K562 (cell line): ENCODE data around the gene ANP32B. TPM values are rescaled to one million over a fixed set of nuclear protein-coding genes. Genes with fewer than 3 reads are reported as not detected.

ENCODE experiments used
- ATAC-seq: fragments of 200-7000 bp; cut with Tn5 transposase; 3 replicates; pipeline ENCODE4 v1.9.1; 2020; ENCODE audit warnings: moderate library complexity
- BruUV-seq: library from RNA; stranded (reverse); fragments of 400-500 nt; replicated peaks from 2 replicates; lab custom pipeline; 2021; lab: Mats Ljungman, UMichigan
- CTCF ChIA-PET: fragments of 300-600 bp; formaldehyde crosslinking; extraction: SDS; loops from one replicate; lab custom pipeline; 2021; ENCODE audit warnings: low intra/inter-chr PET ratio; lab: Yijun Ruan, JAX
- POLR2A ChIA-PET: fragments of 300-600, 350-650 bp; sonication (Branson Sonifier 250); formaldehyde crosslinking; extraction: SDS; loops from one replicate; lab custom pipeline; 2021; ENCODE audit warnings: antibody characterized with exemption, inconsistent platforms; lab: Yijun Ruan, JAX
- DNase-seq, 4 experiments: peaks; one replicate each; pipeline versions ENCODE4 v3.0.0 to v3.0.0-alpha.2; 2011 to 2018; ENCODE audit warnings: low spot score in 3 of 4, mixed read lengths in 3 of 4; ENCODE audit errors: extremely low read depth in 1 of 4
- FAIRE-seq: peaks from 2 replicates; lab custom pipeline; 2011; peaks lifted over from hg19 to GRCh38; lab: Jason Lieb, UNC
- H2AFZ ChIP-seq: 2 replicates; pipeline ENCODE4 v1.6.0; 2011; ENCODE audit warnings: low read depth, low read length, control low read depth, inconsistent platforms
- H3K27ac ChIP-seq: fragments of 200-600 bp; 3 replicates; pipeline ENCODE4 v1.8.0; 2011; ENCODE audit warnings: low read depth, mild to moderate bottlenecking, control low read depth, inconsistent platforms, low read length, moderate library complexity, mixed read lengths; ENCODE audit errors: extremely low read depth
- H3K27me3 ChIP-seq, 2 experiments: fragments of 300-600 bp in 1 of 2; 2 replicates in 1 of 2; 3 replicates in 1 of 2; pipeline versions ENCODE4 v1.6.0 to v1.8.0; 2011; ENCODE audit warnings: inconsistent platforms in 2 of 2, low read length in 2 of 2, mild to moderate bottlenecking in 1 of 2, mixed read lengths in 1 of 2, moderate library complexity in 1 of 2; ENCODE audit not compliant: control insufficient read depth in 2 of 2, insufficient read depth in 2 of 2
- H3K36me3 ChIP-seq: fragments of 300-600 bp; 3 replicates; pipeline ENCODE4 v1.8.0; 2011; ENCODE audit warnings: mild to moderate bottlenecking, low read length, inconsistent platforms; ENCODE audit not compliant: control insufficient read depth, insufficient read depth
- H3K4me1 ChIP-seq, 2 experiments: fragments of 200-600 bp in 1 of 2; replicated peaks in 1 of 2; 2 replicates in 1 of 2; 3 replicates in 1 of 2; pipeline versions ENCODE4 v1.5.1 to v1.8.0; 2011; ENCODE audit warnings: inconsistent platforms in 2 of 2, low read length in 2 of 2, mild to moderate bottlenecking in 1 of 2, mixed read lengths in 1 of 2, moderate library complexity in 1 of 2; ENCODE audit not compliant: control insufficient read depth in 2 of 2, insufficient read depth in 2 of 2
- H3K4me2 ChIP-seq: 2 replicates; pipeline ENCODE4 v1.6.1; 2011; ENCODE audit warnings: low read length, control low read depth, inconsistent platforms, mixed read lengths; ENCODE audit not compliant: insufficient read depth
- H3K4me3 ChIP-seq: fragments of 200-600 bp; sonication (generic), shearing (Covaris generic); 2 replicates; pipeline ENCODE4 v1.5.1; 2016; ENCODE audit warnings: control low read depth, inconsistent platforms
- H3K79me2 ChIP-seq: fragments of 200-600 bp; 3 replicates; pipeline ENCODE4 v1.8.0; 2011; ENCODE audit warnings: low read length, inconsistent platforms; ENCODE audit not compliant: control insufficient read depth, insufficient read depth
- H3K9ac ChIP-seq, 2 experiments: 2 replicates each; pipeline versions ENCODE4 v1.6.0 to v1.6.1; 2011; ENCODE audit warnings: low read depth in 2 of 2, low read length in 2 of 2, control low read depth in 1 of 2, inconsistent platforms in 1 of 2, mild to moderate bottlenecking in 1 of 2, mixed read lengths in 1 of 2; ENCODE audit not compliant: insufficient read depth in 1 of 2
- H3K9me1 ChIP-seq: one replicate; pipeline ENCODE4 v1.6.0; 2011; ENCODE audit warnings: inconsistent platforms, mild to moderate bottlenecking, low read length, moderate library complexity; ENCODE audit not compliant: control insufficient read depth, insufficient read depth
- H3K9me3 ChIP-seq: replicated peaks from 2 replicates; pipeline ENCODE4 v1.5.1; 2011; ENCODE audit warnings: low read depth, low read length, inconsistent platforms; ENCODE audit not compliant: control insufficient read depth, insufficient read depth
- H4K20me1 ChIP-seq: replicated peaks from 2 replicates; pipeline ENCODE4 v1.6.1; 2011; ENCODE audit warnings: low read length, inconsistent platforms, mixed read lengths; ENCODE audit not compliant: control insufficient read depth, insufficient read depth
- CREBBP ChIP-seq: IDR thresholded peaks from one replicate; pipeline ENCODE4 v1.6.1; 2012; ENCODE audit warnings: low read depth, mild to moderate bottlenecking, control low read depth, inconsistent platforms, low read length
- CXXC5 ChIP-seq: fragments of 250-450 bp; sonication (Bioruptor Pico); IDR thresholded peaks from 2 replicates; pipeline ENCODE4 v1.8.0; 2022; ENCODE audit warnings: inconsistent platforms, mild to moderate bottlenecking, moderate library complexity
- NR2C1 ChIP-seq, 2 experiments: fragments of 450-650 bp; IDR thresholded peaks; 2 replicates each; pipeline ENCODE4 v1.6.1; 2017; ENCODE audit warnings: mild to moderate bottlenecking in 2 of 2, antibody characterized with exemption in 1 of 2, inconsistent platforms in 1 of 2, missing compliant biosample characterization in 1 of 2, missing genetic modification characterization in 1 of 2
- PHB2 ChIP-seq: fragments of 450-650 bp; IDR thresholded peaks from 2 replicates; pipeline ENCODE4 v1.6.1; 2017; ENCODE audit warnings: low read depth
- TFAM ChIP-seq: fragments of 250-450 bp; sonication (Bioruptor Pico); conservative IDR thresholded peaks from 2 replicates; pipeline ENCODE4 v1.5.0; 2021; ENCODE audit warnings: mild to moderate bottlenecking, moderate library complexity
- WHSC1 ChIP-seq: IDR thresholded peaks from one replicate; pipeline ENCODE4 v1.6.1; 2012; ENCODE audit warnings: low read length, control low read depth, inconsistent platforms
- ZBTB11 ChIP-seq, 3 experiments: fragments of 200-800 bp in 1 of 3; fragments of 250-450 bp in 1 of 3; fragments of 450-650 bp in 1 of 3; sonication (Bioruptor Pico) in 1 of 3; sonication (Bioruptor generic) in 1 of 3; formaldehyde crosslinking in 1 of 3; IDR thresholded peaks; 2 replicates each; pipeline versions ENCODE4 v1.6.1 to v1.8.0; 2016 to 2022; ENCODE audit warnings: mild to moderate bottlenecking in 2 of 3, missing genetic modification characterization in 2 of 3, missing compliant biosample characterization in 1 of 3, moderate library complexity in 1 of 3
- ZBTB12 ChIP-seq: fragments of 250-450 bp; sonication (Bioruptor Pico); IDR thresholded peaks from 2 replicates; pipeline ENCODE4 v1.4.0; 2020
- ZNF740 ChIP-seq, 3 experiments: fragments of 200-800 bp in 1 of 3; sonication (Bioruptor generic) in 1 of 3; sonication (generic) in 1 of 3; formaldehyde crosslinking in 1 of 3; IDR thresholded peaks; 2 replicates each; pipeline versions ENCODE4 v1.6.1 to v1.8.0; 2016 to 2022; ENCODE audit warnings: mild to moderate bottlenecking in 2 of 3, missing compliant biosample characterization in 2 of 3, missing genetic modification characterization in 2 of 3, missing genetic modification reagents in 1 of 3
- WGBS: fragments of 100-300 bp; shearing (Covaris generic); methylation state at CpG from one replicate; pipeline ENCODE4 v1.1.6; 2016; ENCODE audit warnings: low coverage, mixed read lengths; ENCODE audit not compliant: insufficient coverage; ENCODE audit errors: missing lambda C conversion rate; 5-methylcytosine and 5-hydroxymethylcytosine counted together
- in situ Hi-C: fragments of 300-500 bp; cut with MboI; formaldehyde crosslinking; loops from 4 replicates; pipeline ENCODE4 v1.15.0; 2018; ENCODE audit warnings: inconsistent platforms, mixed read lengths
- intact Hi-C: fragments of 100-400 bp; cut with micrococcal nuclease; formaldehyde crosslinking; loops from 2 replicates; pipeline ENCODE4 v1.14.2; 2022
- polyA plus RNA-seq, 8 experiments: library from polyadenylated mRNA; depleted of rRNA in 4 of 8; stranded (reverse) in 5 of 8; unstranded in 3 of 8; fragments of >200 nt; fragmentation: Nextera tagmentation in 2 of 8; fragmentation: Illumina TruSeq in 1 of 8; extraction: Ambion mirVana in 2 of 8; extraction: Trizol in 1 of 8; gene quantifications; 2 replicates each; pipeline versions ENCODE4 v1.2.1 to v1.2.3, GENCODE V29; 2011 to 2014; ENCODE audit warnings: inconsistent platforms in 1 of 8, missing spikeins in 1 of 8
- total RNA-seq, 7 experiments: library from RNA; depleted of rRNA in 6 of 7; stranded (reverse); fragments of >200 nt in 6 of 7; fragmentation: Illumina TruSeq in 2 of 7; extraction: Trizol in 2 of 7; gene quantifications; 2 replicates each; pipeline versions ENCODE4 v1.2.1 to v1.2.3, GENCODE V29; 2011 to 2021; ENCODE audit warnings: low replicate concordance in 1 of 7
- TF ChIP-seq, protein P1 (sequence below): sonication (generic); formaldehyde crosslinking; IDR thresholded peaks from 2 replicates; pipeline ENCODE4 v1.8.0; 2022; ENCODE audit warnings: mild to moderate bottlenecking, low read depth, missing genetic modification reagents
- TF ChIP-seq, protein P2 (sequence below), 2 experiments: fragments of 200-800 bp in 1 of 2; sonication (Bioruptor generic) in 1 of 2; sonication (generic) in 1 of 2; formaldehyde crosslinking in 1 of 2; IDR thresholded peaks in 1 of 2; conservative IDR thresholded peaks in 1 of 2; 2 replicates each; pipeline versions ENCODE4 v1.5.0 to v1.6.1; 2016 to 2020; ENCODE audit warnings: missing compliant biosample characterization in 1 of 2, missing genetic modification characterization in 1 of 2, missing genetic modification reagents in 1 of 2

ANP32B gene
- total and polyA plus RNA-seq, 9 of the 15 experiments (the other 6 are each of a cell fraction or from before 2014, with no cell fraction given) = 68.9 to 815 (median 141) TPM

DNA sequence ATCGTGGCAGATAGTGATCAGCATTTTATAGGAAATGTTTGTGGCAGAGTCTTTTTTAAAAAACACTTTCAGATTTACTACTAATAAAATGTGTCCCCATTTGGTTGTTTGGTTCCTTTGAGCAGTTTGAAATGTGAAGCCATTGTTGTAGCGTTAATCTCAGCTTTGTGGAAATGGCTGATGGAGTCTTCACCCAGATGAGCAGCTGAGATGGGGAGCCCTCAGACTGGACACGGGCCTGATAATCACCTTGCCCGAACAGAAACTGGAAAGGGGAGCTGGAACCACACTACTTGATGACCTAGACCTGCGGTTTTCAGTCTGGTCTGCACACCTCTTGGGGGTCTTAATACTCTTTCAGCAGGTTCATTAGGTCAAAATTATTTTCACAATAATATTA, 20.6 kb upstream of the ANP32B start:
- peak overlapping the region; percentile 46 to 62; a peak in 3 of 4 replicates for H3K9ac ChIP-seq
- H3K4me3 ChIP-seq = no peak overlapping the region
- DNase-seq (peak in 1 of 4 experiments; percentile 52), FAIRE-seq (no peak), ATAC-seq (no peak)
- peak overlapping the region; percentile 36; the same call in 1 of the 2 replicates for H3K4me2 ChIP-seq
- H4K20me1 ChIP-seq = no peaks in the 10 kb centered on the region
- BruUV-seq = no TSS peak
- no peaks in the 10 kb centered on the region for H3K9me1 ChIP-seq
- peaks cover 41 to 62% of the 10 kb centered on the region in 2 experiments for H3K4me1 ChIP-seq
- H3K79me2 ChIP-seq = peaks cover 21% of the 10 kb centered on the region; the same call in 2 of the 3 replicates
- intact Hi-C loops (no loop called here), in situ Hi-C loops (no loop called here)
- no peaks in the 10 kb centered on the region for H3K9me3 ChIP-seq
- no peaks in the 10 kb centered on the region for H3K36me3 ChIP-seq
- ChIA-PET CTCF (no interaction called here), POLR2A (interaction anchor here (0.7 to 3.0 kb wide), 9 partner anchors 9 to 129 kb away, joined by 3 to 27 read pairs (median 5); partner anchors contain the start of genes ANP32B and NANS)
- WGBS = 26% methylated on average over 5 of the region's 5 CpGs
- peak overlapping the region; percentile 86 for H2AFZ ChIP-seq
- H3K27me3 ChIP-seq = no peaks in the 10 kb centered on the region
- peak overlapping the region; percentile 83; the same call in 2 of the 3 replicates for H3K27ac ChIP-seq
- TF ChIP-seq, protein P1, sequence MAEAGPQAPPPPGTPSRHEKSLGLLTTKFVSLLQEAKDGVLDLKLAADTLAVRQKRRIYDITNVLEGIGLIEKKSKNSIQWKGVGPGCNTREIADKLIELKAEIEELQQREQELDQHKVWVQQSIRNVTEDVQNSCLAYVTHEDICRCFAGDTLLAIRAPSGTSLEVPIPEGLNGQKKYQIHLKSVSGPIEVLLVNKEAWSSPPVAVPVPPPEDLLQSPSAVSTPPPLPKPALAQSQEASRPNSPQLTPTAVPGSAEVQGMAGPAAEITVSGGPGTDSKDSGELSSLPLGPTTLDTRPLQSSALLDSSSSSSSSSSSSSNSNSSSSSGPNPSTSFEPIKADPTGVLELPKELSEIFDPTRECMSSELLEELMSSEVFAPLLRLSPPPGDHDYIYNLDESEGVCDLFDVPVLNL (CRISPR knock-in tag) = no peak
- TF ChIP-seq PHB2 (no peak), CREBBP (no peak), ZBTB12 (CRISPR knock-in tag) (no peak), WHSC1 (no peak), CXXC5 (peak; percentile 35; the same call in 1 of the 2 replicates), TFAM (no peak), NR2C1 (IDR thresholded peaks at IDR 0.05) (no peak), NR2C1 (tag; IDR thresholded peaks at IDR 0.05) (0 out of 2 replicates have a peak, but pooled peaks have one; percentile 15), ZBTB11 (CRISPR knock-in tag; IDR thresholded peaks at IDR 0.05) (peak in 1 of 3 experiments; percentile 33; a peak in 1 of 6 replicates), ZNF740 (CRISPR knock-in tag; IDR thresholded peaks at IDR 0.05) (no peak), ZNF740 (tag; IDR thresholded peaks at IDR 0.05) (peak in 1 of 2 experiments; percentile 20; a peak in 1 of 4 replicates)
- TF ChIP-seq, protein P2, sequence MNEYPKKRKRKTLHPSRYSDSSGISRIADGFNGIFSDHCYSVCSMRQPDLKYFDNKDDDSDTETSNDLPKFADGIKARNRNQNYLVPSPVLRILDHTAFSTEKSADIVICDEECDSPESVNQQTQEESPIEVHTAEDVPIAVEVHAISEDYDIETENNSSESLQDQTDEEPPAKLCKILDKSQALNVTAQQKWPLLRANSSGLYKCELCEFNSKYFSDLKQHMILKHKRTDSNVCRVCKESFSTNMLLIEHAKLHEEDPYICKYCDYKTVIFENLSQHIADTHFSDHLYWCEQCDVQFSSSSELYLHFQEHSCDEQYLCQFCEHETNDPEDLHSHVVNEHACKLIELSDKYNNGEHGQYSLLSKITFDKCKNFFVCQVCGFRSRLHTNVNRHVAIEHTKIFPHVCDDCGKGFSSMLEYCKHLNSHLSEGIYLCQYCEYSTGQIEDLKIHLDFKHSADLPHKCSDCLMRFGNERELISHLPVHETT (CRISPR knock-in tag; conservative IDR thresholded peaks at IDR 0.05 in 1 of 2, IDR thresholded peaks at IDR 0.05 in 1 of 2) = no peak
